K562 (cell line): Measurements from ENCODE around the gene CIB2. TPM values are rescaled to one million over a fixed set of nuclear protein-coding genes. Genes with fewer than 3 reads are reported as not detected.

Experiments used
- CREBBP ChIP-seq: IDR thresholded peaks from one replicate; pipeline ENCODE4 v1.6.1; 2012; ENCODE audit warnings: low read depth, mild to moderate bottlenecking, control low read depth, inconsistent platforms, low read length
- KAT7 ChIP-seq: sonication (generic); formaldehyde crosslinking; IDR thresholded peaks from 2 replicates; pipeline ENCODE4 v1.8.0; 2022; ENCODE audit warnings: missing genetic modification reagents, mild to moderate bottlenecking, borderline replicate concordance
- MCM3 ChIP-seq: fragments of 450-650 bp; IDR thresholded peaks from 2 replicates; pipeline ENCODE4 v1.6.1; 2016
- MCM7 ChIP-seq, 2 experiments: fragments of 450-650 bp; IDR thresholded peaks; 2 replicates each; pipeline ENCODE4 v1.6.1; 2016 to 2018
- SP1 ChIP-seq: sonication (generic); formaldehyde crosslinking; IDR thresholded peaks from 2 replicates; pipeline ENCODE4 v1.8.1; 2022; ENCODE audit warnings: mild to moderate bottlenecking, missing genetic modification reagents
- SRSF1 ChIP-seq: fragments of 200-400 bp; formaldehyde crosslinking; IDR thresholded peaks from 2 replicates; pipeline ENCODE4 v1.6.1; 2017; ENCODE audit warnings: mild to moderate bottlenecking, low read depth, low read length, moderate library complexity
- TBP ChIP-seq: optimal IDR thresholded peaks from 2 replicates; pipeline ENCODE3; 2011; ENCODE audit warnings: low read depth, low read length, improper control_type of control experiment
- TEAD2 ChIP-seq: fragments of 450-650 bp; IDR thresholded peaks from 2 replicates; pipeline ENCODE4 v1.6.1; 2016; ENCODE audit warnings: missing genetic modification characterization, control low read depth, missing compliant biosample characterization
- ZNF175 ChIP-seq: fragments of 200-800 bp; sonication (Bioruptor generic); IDR thresholded peaks from 2 replicates; pipeline ENCODE4 v1.6.1; 2016; ENCODE audit warnings: low read depth, mild to moderate bottlenecking, missing genetic modification characterization, missing compliant biosample characterization
- ZNF551 ChIP-seq: fragments of 250-450 bp; sonication (Bioruptor Pico); IDR thresholded peaks from 2 replicates; pipeline ENCODE4 v1.5.0; 2021; ENCODE audit warnings: mild to moderate bottlenecking, moderate library complexity
- ZNF695 ChIP-seq: fragments of 450-650 bp; formaldehyde crosslinking; IDR thresholded peaks from 2 replicates; pipeline ENCODE4 v1.4.0; 2020; ENCODE audit warnings: mild to moderate bottlenecking, moderate library complexity
- polyA plus RNA-seq, 8 experiments: library from polyadenylated mRNA; depleted of rRNA in 4 of 8; stranded (reverse) in 5 of 8; unstranded in 3 of 8; fragments of >200 nt; fragmentation: Nextera tagmentation in 2 of 8; fragmentation: Illumina TruSeq in 1 of 8; extraction: Ambion mirVana in 2 of 8; extraction: Trizol in 1 of 8; gene quantifications; 2 replicates each; pipeline versions ENCODE4 v1.2.1 to v1.2.3, GENCODE V29; 2011 to 2014; ENCODE audit warnings: inconsistent platforms in 1 of 8, missing spikeins in 1 of 8
- total RNA-seq, 7 experiments: library from RNA; depleted of rRNA in 6 of 7; stranded (reverse); fragments of >200 nt in 6 of 7; fragmentation: Illumina TruSeq in 2 of 7; extraction: Trizol in 2 of 7; gene quantifications; 2 replicates each; pipeline versions ENCODE4 v1.2.1 to v1.2.3, GENCODE V29; 2011 to 2021; ENCODE audit warnings: low replicate concordance in 1 of 7
- TF ChIP-seq, protein P1 (sequence below), 2 experiments: IDR thresholded peaks; 2 replicates each; pipeline ENCODE4 v1.6.1; 2011; ENCODE audit warnings: borderline replicate concordance in 1 of 2, control low read depth in 1 of 2, low read depth in 1 of 2, low read length in 1 of 2, mild to moderate bottlenecking in 1 of 2, mixed read lengths in 1 of 2, moderate library complexity in 1 of 2; ENCODE audit not compliant: insufficient read depth in 1 of 2, insufficient read length in 1 of 2, poor library complexity in 1 of 2, severe bottlenecking in 1 of 2; ENCODE audit errors: extremely low read depth in 1 of 2
- TF ChIP-seq, protein P2 (sequence below): fragments of 250-450 bp; sonication (Bioruptor Pico); IDR thresholded peaks from 2 replicates; pipeline ENCODE4 v1.5.0; 2020; ENCODE audit warnings: mild to moderate bottlenecking
- TF ChIP-seq, protein P3 (sequence below): fragments of 200-400 bp; formaldehyde crosslinking; IDR thresholded peaks from 2 replicates; pipeline ENCODE4 v1.6.1; 2017; ENCODE audit warnings: mild to moderate bottlenecking, low read depth, low read length, moderate library complexity
- TF ChIP-seq, protein P4 (sequence below): fragments of 450-650 bp; IDR thresholded peaks from 2 replicates; pipeline ENCODE4 v1.6.1; 2018; ENCODE audit warnings: mild to moderate bottlenecking, low read depth; ENCODE audit not compliant: partially characterized antibody
- TF ChIP-seq, protein P5 (sequence below): fragments of 450-650 bp; IDR thresholded peaks from 2 replicates; pipeline ENCODE4 v1.6.1; 2017; ENCODE audit warnings: antibody characterized with exemption
- TF ChIP-seq, protein P6 (sequence below): sonication (generic); formaldehyde crosslinking; IDR thresholded peaks from 2 replicates; pipeline ENCODE4 v1.8.1; 2023; ENCODE audit warnings: mild to moderate bottlenecking, missing genetic modification reagents

CIB2 gene
- total and polyA plus RNA-seq, 9 of the 15 experiments (the other 6 are each of a cell fraction or from before 2014, with no cell fraction given), result 1.5 to 37.4 (median 19.4) TPM

DNA sequence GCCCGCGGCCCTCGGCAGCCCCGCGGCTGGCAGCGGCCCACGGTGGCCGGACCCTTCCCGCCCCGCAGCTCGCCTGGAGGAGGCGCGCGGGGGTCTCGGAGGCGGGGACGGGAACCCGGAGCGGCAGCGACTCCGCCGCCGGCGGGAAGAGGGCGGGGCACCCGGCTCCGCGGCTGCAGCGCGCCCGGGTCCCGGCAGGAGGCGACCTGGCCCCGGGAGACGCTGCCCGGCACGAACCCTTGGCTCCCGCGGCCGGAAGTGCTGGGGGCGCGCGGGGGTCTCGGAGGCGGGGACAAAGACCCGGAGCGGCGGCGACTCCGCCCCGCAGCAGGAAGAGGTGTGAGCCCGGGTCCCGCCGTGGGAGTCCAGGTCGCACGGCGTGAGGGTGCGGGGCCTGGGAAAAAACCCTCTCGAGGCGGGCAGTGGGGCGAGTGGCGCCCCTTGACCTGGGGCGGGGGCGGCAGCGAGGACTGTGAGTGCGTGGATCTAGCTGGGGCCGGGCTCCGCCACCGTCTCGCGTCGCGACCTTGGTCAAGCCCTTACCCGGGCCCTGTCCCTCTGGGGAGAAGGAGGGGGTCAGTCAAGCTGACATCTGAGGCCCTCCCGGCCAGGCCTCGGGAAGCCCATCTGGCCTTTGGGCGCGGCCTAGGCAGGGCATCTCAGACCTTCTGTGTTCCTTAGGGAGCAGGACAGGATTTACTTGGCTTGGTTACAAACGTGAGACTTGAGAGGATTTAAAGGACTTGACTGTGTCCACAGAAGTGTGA lies at the start of gene CIB2 (continued):
- TF ChIP-seq, protein P1, sequence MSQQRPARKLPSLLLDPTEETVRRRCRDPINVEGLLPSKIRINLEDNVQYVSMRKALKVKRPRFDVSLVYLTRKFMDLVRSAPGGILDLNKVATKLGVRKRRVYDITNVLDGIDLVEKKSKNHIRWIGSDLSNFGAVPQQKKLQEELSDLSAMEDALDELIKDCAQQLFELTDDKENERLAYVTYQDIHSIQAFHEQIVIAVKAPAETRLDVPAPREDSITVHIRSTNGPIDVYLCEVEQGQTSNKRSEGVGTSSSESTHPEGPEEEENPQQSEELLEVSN (IDR thresholded peaks at IDR 0.05; ENCODE audit: borderline replicate concordance in 1 of 2, extremely low read depth in 1 of 2, insufficient read depth in 1 of 2, insufficient read length in 1 of 2, low read depth in 1 of 2, low read length in 1 of 2, poor library complexity in 1 of 2, severe bottlenecking in 1 of 2), result peak; percentile 47 to 52
- TF ChIP-seq MCM3 (no peak), KAT7 (peak; percentile 89), TEAD2 (tag) (no peak), SRSF1 (no peak), ZNF551 (no peak), SP1 (peak; percentile 60), ZNF175 (0 out of 2 replicates have a peak, but pooled peaks have one; percentile 45), MCM7 (IDR thresholded peaks at IDR 0.05) (no peak), TBP (no peak), ZNF695 (CRISPR knock-in tag) (no peak; the same call in 1 of the 2 replicates), CREBBP (no peak)
- TF ChIP-seq, protein P2, sequence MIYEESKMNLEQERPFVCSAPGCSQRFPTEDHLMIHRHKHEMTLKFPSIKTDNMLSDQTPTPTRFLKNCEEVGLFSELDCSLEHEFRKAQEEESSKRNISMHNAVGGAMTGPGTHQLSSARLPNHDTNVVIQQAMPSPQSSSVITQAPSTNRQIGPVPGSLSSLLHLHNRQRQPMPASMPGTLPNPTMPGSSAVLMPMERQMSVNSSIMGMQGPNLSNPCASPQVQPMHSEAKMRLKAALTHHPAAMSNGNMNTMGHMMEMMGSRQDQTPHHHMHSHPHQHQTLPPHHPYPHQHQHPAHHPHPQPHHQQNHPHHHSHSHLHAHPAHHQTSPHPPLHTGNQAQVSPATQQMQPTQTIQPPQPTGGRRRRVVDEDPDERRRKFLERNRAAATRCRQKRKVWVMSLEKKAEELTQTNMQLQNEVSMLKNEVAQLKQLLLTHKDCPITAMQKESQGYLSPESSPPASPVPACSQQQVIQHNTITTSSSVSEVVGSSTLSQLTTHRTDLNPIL (CRISPR knock-in tag), result no peak
- TF ChIP-seq, protein P3, sequence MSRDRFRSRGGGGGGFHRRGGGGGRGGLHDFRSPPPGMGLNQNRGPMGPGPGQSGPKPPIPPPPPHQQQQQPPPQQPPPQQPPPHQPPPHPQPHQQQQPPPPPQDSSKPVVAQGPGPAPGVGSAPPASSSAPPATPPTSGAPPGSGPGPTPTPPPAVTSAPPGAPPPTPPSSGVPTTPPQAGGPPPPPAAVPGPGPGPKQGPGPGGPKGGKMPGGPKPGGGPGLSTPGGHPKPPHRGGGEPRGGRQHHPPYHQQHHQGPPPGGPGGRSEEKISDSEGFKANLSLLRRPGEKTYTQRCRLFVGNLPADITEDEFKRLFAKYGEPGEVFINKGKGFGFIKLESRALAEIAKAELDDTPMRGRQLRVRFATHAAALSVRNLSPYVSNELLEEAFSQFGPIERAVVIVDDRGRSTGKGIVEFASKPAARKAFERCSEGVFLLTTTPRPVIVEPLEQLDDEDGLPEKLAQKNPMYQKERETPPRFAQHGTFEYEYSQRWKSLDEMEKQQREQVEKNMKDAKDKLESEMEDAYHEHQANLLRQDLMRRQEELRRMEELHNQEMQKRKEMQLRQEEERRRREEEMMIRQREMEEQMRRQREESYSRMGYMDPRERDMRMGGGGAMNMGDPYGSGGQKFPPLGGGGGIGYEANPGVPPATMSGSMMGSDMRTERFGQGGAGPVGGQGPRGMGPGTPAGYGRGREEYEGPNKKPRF, result no peak
- TF ChIP-seq, protein P4, sequence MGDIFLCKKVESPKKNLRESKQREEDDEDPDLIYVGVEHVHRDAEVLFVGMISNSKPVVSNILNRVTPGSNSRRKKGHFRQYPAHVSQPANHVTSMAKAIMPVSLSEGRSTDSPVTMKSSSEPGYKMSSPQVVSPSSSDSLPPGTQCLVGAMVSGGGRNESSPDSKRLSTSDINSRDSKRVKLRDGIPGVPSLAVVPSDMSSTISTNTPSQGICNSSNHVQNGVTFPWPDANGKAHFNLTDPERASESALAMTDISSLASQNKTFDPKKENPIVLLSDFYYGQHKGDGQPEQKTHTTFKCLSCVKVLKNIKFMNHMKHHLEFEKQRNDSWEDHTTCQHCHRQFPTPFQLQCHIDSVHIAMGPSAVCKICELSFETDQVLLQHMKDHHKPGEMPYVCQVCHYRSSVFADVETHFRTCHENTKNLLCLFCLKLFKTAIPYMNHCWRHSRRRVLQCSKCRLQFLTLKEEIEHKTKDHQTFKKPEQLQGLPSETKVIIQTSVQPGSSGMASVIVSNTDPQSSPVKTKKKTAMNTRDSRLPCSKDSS, result no peak
- TF ChIP-seq, protein P5, sequence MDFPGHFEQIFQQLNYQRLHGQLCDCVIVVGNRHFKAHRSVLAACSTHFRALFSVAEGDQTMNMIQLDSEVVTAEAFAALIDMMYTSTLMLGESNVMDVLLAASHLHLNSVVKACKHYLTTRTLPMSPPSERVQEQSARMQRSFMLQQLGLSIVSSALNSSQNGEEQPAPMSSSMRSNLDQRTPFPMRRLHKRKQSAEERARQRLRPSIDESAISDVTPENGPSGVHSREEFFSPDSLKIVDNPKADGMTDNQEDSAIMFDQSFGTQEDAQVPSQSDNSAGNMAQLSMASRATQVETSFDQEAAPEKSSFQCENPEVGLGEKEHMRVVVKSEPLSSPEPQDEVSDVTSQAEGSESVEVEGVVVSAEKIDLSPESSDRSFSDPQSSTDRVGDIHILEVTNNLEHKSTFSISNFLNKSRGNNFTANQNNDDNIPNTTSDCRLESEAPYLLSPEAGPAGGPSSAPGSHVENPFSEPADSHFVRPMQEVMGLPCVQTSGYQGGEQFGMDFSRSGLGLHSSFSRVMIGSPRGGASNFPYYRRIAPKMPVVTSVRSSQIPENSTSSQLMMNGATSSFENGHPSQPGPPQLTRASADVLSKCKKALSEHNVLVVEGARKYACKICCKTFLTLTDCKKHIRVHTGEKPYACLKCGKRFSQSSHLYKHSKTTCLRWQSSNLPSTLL, result no peak
- TF ChIP-seq, protein P6, sequence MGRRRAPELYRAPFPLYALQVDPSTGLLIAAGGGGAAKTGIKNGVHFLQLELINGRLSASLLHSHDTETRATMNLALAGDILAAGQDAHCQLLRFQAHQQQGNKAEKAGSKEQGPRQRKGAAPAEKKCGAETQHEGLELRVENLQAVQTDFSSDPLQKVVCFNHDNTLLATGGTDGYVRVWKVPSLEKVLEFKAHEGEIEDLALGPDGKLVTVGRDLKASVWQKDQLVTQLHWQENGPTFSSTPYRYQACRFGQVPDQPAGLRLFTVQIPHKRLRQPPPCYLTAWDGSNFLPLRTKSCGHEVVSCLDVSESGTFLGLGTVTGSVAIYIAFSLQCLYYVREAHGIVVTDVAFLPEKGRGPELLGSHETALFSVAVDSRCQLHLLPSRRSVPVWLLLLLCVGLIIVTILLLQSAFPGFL, result peak; percentile 96
- TF ChIP-seq, all 486 proteins: peak for 118
